ENCODE data around the gene RPRD1B.

DNA sequence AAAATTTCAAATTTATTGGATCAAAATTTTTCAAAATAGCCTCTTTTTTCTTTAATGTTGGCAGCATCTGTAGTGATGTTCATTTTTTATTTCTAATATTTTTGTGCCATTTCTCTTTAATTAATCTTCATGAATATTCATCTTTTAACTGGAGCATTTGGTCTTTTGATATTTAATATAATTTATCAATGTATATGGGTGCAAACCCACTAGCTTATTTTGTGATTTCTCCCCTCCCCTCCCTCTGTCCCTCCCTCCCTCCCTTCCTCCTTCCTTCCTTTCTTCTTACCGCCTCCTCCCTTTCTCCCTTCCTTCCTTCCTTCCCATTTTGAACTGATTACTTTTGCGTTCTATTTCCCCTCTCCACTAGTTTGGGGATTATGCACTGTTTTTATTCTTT, 82.3 kb downstream of the RPRD1B start:
- TF ChIP-seq, protein P1, sequence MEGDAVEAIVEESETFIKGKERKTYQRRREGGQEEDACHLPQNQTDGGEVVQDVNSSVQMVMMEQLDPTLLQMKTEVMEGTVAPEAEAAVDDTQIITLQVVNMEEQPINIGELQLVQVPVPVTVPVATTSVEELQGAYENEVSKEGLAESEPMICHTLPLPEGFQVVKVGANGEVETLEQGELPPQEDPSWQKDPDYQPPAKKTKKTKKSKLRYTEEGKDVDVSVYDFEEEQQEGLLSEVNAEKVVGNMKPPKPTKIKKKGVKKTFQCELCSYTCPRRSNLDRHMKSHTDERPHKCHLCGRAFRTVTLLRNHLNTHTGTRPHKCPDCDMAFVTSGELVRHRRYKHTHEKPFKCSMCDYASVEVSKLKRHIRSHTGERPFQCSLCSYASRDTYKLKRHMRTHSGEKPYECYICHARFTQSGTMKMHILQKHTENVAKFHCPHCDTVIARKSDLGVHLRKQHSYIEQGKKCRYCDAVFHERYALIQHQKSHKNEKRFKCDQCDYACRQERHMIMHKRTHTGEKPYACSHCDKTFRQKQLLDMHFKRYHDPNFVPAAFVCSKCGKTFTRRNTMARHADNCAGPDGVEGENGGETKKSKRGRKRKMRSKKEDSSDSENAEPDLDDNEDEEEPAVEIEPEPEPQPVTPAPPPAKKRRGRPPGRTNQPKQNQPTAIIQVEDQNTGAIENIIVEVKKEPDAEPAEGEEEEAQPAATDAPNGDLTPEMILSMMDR (IDR thresholded peaks at IDR 0.05): no peak
- no peak for TF ChIP-seq POLR2A (IDR thresholded peaks at IDR 0.05)
